ENCODE measurements around the gene KCTD17. TPM values are rescaled to one million over a fixed set of nuclear protein-coding genes. Genes with fewer than 3 reads are reported as not detected.

KCTD17 gene
- total and polyA plus RNA-seq, 2 of the 13 experiments (the other 11 are each of a cell fraction or from before 2014, with no cell fraction given): 5.3 to 11.7 TPM

- peak; percentile 36; the same call in 1 of the 2 replicates for TF ChIP-seq ARID4A (CRISPR knock-in tag; IDR thresholded peaks at IDR 0.05; ENCODE audit: borderline replicate concordance)
- TF ChIP-seq TERF1 (CRISPR knock-in tag; IDR thresholded peaks at IDR 0.05): no peak
- no peak for TF ChIP-seq CBX2 (IDR thresholded peaks at IDR 0.05; ENCODE audit: low read depth, low read length)
- TF ChIP-seq CBX2 (CRISPR knock-in tag; IDR thresholded peaks at IDR 0.05; ENCODE audit: low read depth): no peak
- no peak for TF ChIP-seq HNF1A (IDR thresholded peaks at IDR 0.05; ENCODE audit: low read depth)
- 0 out of 2 replicates have a peak, but pooled peaks have one; percentile 4 for TF ChIP-seq HNF1A (CRISPR knock-in tag; IDR thresholded peaks at IDR 0.05; ENCODE audit: borderline replicate concordance)
- TF ChIP-seq KAT7 (CRISPR knock-in tag; IDR thresholded peaks at IDR 0.05; ENCODE audit: borderline replicate concordance): peak; percentile 50; the same call in 1 of the 2 replicates
- no peak for TF ChIP-seq ZNF841 (CRISPR knock-in tag; IDR thresholded peaks at IDR 0.05; ENCODE audit: borderline replicate concordance)
- peak; percentile 98 for TF ChIP-seq MTA1 (CRISPR knock-in tag; IDR thresholded peaks at IDR 0.05; ENCODE audit: borderline replicate concordance)
- no peak for TF ChIP-seq RFXAP (CRISPR knock-in tag; IDR thresholded peaks at IDR 0.05; ENCODE audit: borderline replicate concordance)
- no peak for TF ChIP-seq RFX1 (IDR thresholded peaks at IDR 0.05)
- no peak for TF ChIP-seq GRHL1 (CRISPR knock-in tag; conservative IDR thresholded peaks at IDR 0.05)
Measured at GRCh38 chr22:37112084-37112728, 60.7 kb downstream of the KCTD17 start (continued).
